K562 (cell line): Measurements from ENCODE around the gene WDR81. TPM values are rescaled to one million over a fixed set of nuclear protein-coding genes. Genes with fewer than 3 reads are reported as not detected.
"Not testable (repeated sequence)": the region's sequence is repeated elsewhere in the genome, so short reads cannot be mapped to it uniquely, and the experiment has no call there.

Experiments
- ATAC-seq: fragments of 200-7000 bp; cut with Tn5 transposase; 3 replicates; pipeline ENCODE4 v1.9.1; 2020; ENCODE audit warnings: moderate library complexity
- BruUV-seq: library from RNA; stranded (reverse); fragments of 400-500 nt; replicated peaks from 2 replicates; lab custom pipeline; 2021; lab: Mats Ljungman, UMichigan
- CTCF ChIA-PET: fragments of 300-600 bp; formaldehyde crosslinking; extraction: SDS; loops from one replicate; lab custom pipeline; 2021; ENCODE audit warnings: low intra/inter-chr PET ratio; lab: Yijun Ruan, JAX
- POLR2A ChIA-PET: fragments of 300-600, 350-650 bp; sonication (Branson Sonifier 250); formaldehyde crosslinking; extraction: SDS; loops from one replicate; lab custom pipeline; 2021; ENCODE audit warnings: antibody characterized with exemption, inconsistent platforms; lab: Yijun Ruan, JAX
- DNase-seq, 4 experiments: peaks; one replicate each; pipeline versions ENCODE4 v3.0.0 to v3.0.0-alpha.2; 2011 to 2018; ENCODE audit warnings: low spot score in 3 of 4, mixed read lengths in 3 of 4; ENCODE audit errors: extremely low read depth in 1 of 4
- FAIRE-seq: peaks from 2 replicates; lab custom pipeline; 2011; peaks lifted over from hg19 to GRCh38; lab: Jason Lieb, UNC
- H2AFZ ChIP-seq: 2 replicates; pipeline ENCODE4 v1.6.0; 2011; ENCODE audit warnings: low read depth, low read length, control low read depth, inconsistent platforms
- H3K27ac ChIP-seq: fragments of 200-600 bp; 3 replicates; pipeline ENCODE4 v1.8.0; 2011; ENCODE audit warnings: low read depth, mild to moderate bottlenecking, control low read depth, inconsistent platforms, low read length, moderate library complexity, mixed read lengths; ENCODE audit errors: extremely low read depth
- H3K27me3 ChIP-seq, 2 experiments: fragments of 300-600 bp in 1 of 2; 2 replicates in 1 of 2; 3 replicates in 1 of 2; pipeline versions ENCODE4 v1.6.0 to v1.8.0; 2011; ENCODE audit warnings: inconsistent platforms in 2 of 2, low read length in 2 of 2, mild to moderate bottlenecking in 1 of 2, mixed read lengths in 1 of 2, moderate library complexity in 1 of 2; ENCODE audit not compliant: control insufficient read depth in 2 of 2, insufficient read depth in 2 of 2
- H3K36me3 ChIP-seq: fragments of 300-600 bp; 3 replicates; pipeline ENCODE4 v1.8.0; 2011; ENCODE audit warnings: mild to moderate bottlenecking, low read length, inconsistent platforms; ENCODE audit not compliant: control insufficient read depth, insufficient read depth
- H3K4me1 ChIP-seq, 2 experiments: fragments of 200-600 bp in 1 of 2; replicated peaks in 1 of 2; 2 replicates in 1 of 2; 3 replicates in 1 of 2; pipeline versions ENCODE4 v1.5.1 to v1.8.0; 2011; ENCODE audit warnings: inconsistent platforms in 2 of 2, low read length in 2 of 2, mild to moderate bottlenecking in 1 of 2, mixed read lengths in 1 of 2, moderate library complexity in 1 of 2; ENCODE audit not compliant: control insufficient read depth in 2 of 2, insufficient read depth in 2 of 2
- H3K4me2 ChIP-seq: 2 replicates; pipeline ENCODE4 v1.6.1; 2011; ENCODE audit warnings: low read length, control low read depth, inconsistent platforms, mixed read lengths; ENCODE audit not compliant: insufficient read depth
- H3K4me3 ChIP-seq: fragments of 200-600 bp; sonication (generic), shearing (Covaris generic); 2 replicates; pipeline ENCODE4 v1.5.1; 2016; ENCODE audit warnings: control low read depth, inconsistent platforms
- H3K79me2 ChIP-seq: fragments of 200-600 bp; 3 replicates; pipeline ENCODE4 v1.8.0; 2011; ENCODE audit warnings: low read length, inconsistent platforms; ENCODE audit not compliant: control insufficient read depth, insufficient read depth
- H3K9ac ChIP-seq, 2 experiments: 2 replicates each; pipeline versions ENCODE4 v1.6.0 to v1.6.1; 2011; ENCODE audit warnings: low read depth in 2 of 2, low read length in 2 of 2, control low read depth in 1 of 2, inconsistent platforms in 1 of 2, mild to moderate bottlenecking in 1 of 2, mixed read lengths in 1 of 2; ENCODE audit not compliant: insufficient read depth in 1 of 2
- H3K9me1 ChIP-seq: one replicate; pipeline ENCODE4 v1.6.0; 2011; ENCODE audit warnings: inconsistent platforms, mild to moderate bottlenecking, low read length, moderate library complexity; ENCODE audit not compliant: control insufficient read depth, insufficient read depth
- H3K9me3 ChIP-seq: replicated peaks from 2 replicates; pipeline ENCODE4 v1.5.1; 2011; ENCODE audit warnings: low read depth, low read length, inconsistent platforms; ENCODE audit not compliant: control insufficient read depth, insufficient read depth
- H4K20me1 ChIP-seq: replicated peaks from 2 replicates; pipeline ENCODE4 v1.6.1; 2011; ENCODE audit warnings: low read length, inconsistent platforms, mixed read lengths; ENCODE audit not compliant: control insufficient read depth, insufficient read depth
- EGR1 ChIP-seq: fragments of 450-650 bp; conservative IDR thresholded peaks from 2 replicates; pipeline ENCODE4 v1.6.1; 2017; ENCODE audit warnings: mild to moderate bottlenecking
- FOXJ2 ChIP-seq: fragments of 200-800 bp; sonication (Bioruptor generic); IDR thresholded peaks from 2 replicates; pipeline ENCODE4 v1.6.1; 2016; ENCODE audit warnings: missing genetic modification characterization, missing compliant biosample characterization
- RFX1 ChIP-seq: fragments of 450-650 bp; IDR thresholded peaks from 2 replicates; pipeline ENCODE4 v1.6.1; 2016; ENCODE audit warnings: mild to moderate bottlenecking, moderate library complexity
- WGBS: fragments of 100-300 bp; shearing (Covaris generic); methylation state at CpG from one replicate; pipeline ENCODE4 v1.1.6; 2016; ENCODE audit warnings: low coverage, mixed read lengths; ENCODE audit not compliant: insufficient coverage; ENCODE audit errors: missing lambda C conversion rate; 5-methylcytosine and 5-hydroxymethylcytosine counted together
- in situ Hi-C: fragments of 300-500 bp; cut with MboI; formaldehyde crosslinking; loops from 4 replicates; pipeline ENCODE4 v1.15.0; 2018; ENCODE audit warnings: inconsistent platforms, mixed read lengths
- intact Hi-C: fragments of 100-400 bp; cut with micrococcal nuclease; formaldehyde crosslinking; loops from 2 replicates; pipeline ENCODE4 v1.14.2; 2022
- polyA plus RNA-seq, 8 experiments: library from polyadenylated mRNA; depleted of rRNA in 4 of 8; stranded (reverse) in 5 of 8; unstranded in 3 of 8; fragments of >200 nt; fragmentation: Nextera tagmentation in 2 of 8; fragmentation: Illumina TruSeq in 1 of 8; extraction: Ambion mirVana in 2 of 8; extraction: Trizol in 1 of 8; gene quantifications; 2 replicates each; pipeline versions ENCODE4 v1.2.1 to v1.2.3, GENCODE V29; 2011 to 2014; ENCODE audit warnings: inconsistent platforms in 1 of 8, missing spikeins in 1 of 8
- total RNA-seq, 7 experiments: library from RNA; depleted of rRNA in 6 of 7; stranded (reverse); fragments of >200 nt in 6 of 7; fragmentation: Illumina TruSeq in 2 of 7; extraction: Trizol in 2 of 7; gene quantifications; 2 replicates each; pipeline versions ENCODE4 v1.2.1 to v1.2.3, GENCODE V29; 2011 to 2021; ENCODE audit warnings: low replicate concordance in 1 of 7

The WDR81 gene
- total and polyA plus RNA-seq, 9 of the 15 experiments (the other 6 are each of a cell fraction or from before 2014, with no cell fraction given), result 0.01 to 17.1 (median 3.3) TPM

GRCh38 chr17:1707107-1707506 lies 17.4 kb upstream of the WDR81 start:
- Histone ChIP-seq H3K4me3 (no peak overlapping the region), H3K79me2 (peaks cover 4% of the 10 kb centered on the region; the same call in 1 of the 3 replicates), H3K9me1 (no peaks in the 10 kb centered on the region), H3K4me2 (no peak overlapping the region), H4K20me1 (no peaks in the 10 kb centered on the region), H3K4me1 (peaks cover 18 to 43% of the 10 kb centered on the region in 2 experiments), H3K9ac (no peak overlapping the region)
- BruUV-seq, result no TSS peak
- ATAC-seq, result no peak
- ChIA-PET CTCF (no interaction called here), POLR2A (no interaction called here)
- intact Hi-C loops, result no loop called here
- DNase-seq, result no peak
- TF ChIP-seq FOXJ2 (tag) (no peak), RFX1 (peak; percentile 62; the same call in 1 of the 2 replicates)
- TF ChIP-seq, all 486 proteins: peak for 1
- in situ Hi-C loops, result no loop called here
- Histone ChIP-seq H3K36me3 (peaks cover 6% of the 10 kb centered on the region; the same call in 1 of the 3 replicates), H3K27me3 (no peaks in the 10 kb centered on the region), H2AFZ (no peak overlapping the region), H3K27ac (no peak overlapping the region), H3K9me3 (no peaks in the 10 kb centered on the region)
- FAIRE-seq, result no peak
- WGBS, result 71% methylated on average over 2 of the region's 5 CpGs

GRCh38 chr17:1708791-1709346 lies 15.6 kb upstream of the WDR81 start:
- FAIRE-seq, H2AFZ ChIP-seq, H3K27me3 ChIP-seq, H3K9me1 ChIP-seq, H3K4me3 ChIP-seq, DNase-seq, BruUV-seq, H3K9me3 ChIP-seq, CTCF ChIA-PET, ATAC-seq, H3K9ac ChIP-seq, H4K20me1 ChIP-seq, H3K27ac ChIP-seq, intact Hi-C loops, H3K4me2 ChIP-seq, in situ Hi-C loops: not testable (repeated sequence)
- TF ChIP-seq EGR1, result peak; percentile 38; the same call in 1 of the 2 replicates
- whole genome bisulfite sequencing, result 82% methylated on average over 6 of the region's 10 CpGs
- Histone ChIP-seq H3K4me1 (peaks cover 35 to 60% of the 10 kb centered on the region in 2 experiments), H3K79me2 (peaks cover 22% of the 10 kb centered on the region), H3K36me3 (peaks cover 24% of the 10 kb centered on the region; the same call in 2 of the 3 replicates)
- POLR2A ChIA-PET, result interaction anchor here (0.6 kb wide), 1 partner anchor 22 kb away, joined by 3 read pairs; no protein-coding TSS in a partner anchor
